ENCODE results near the gene MYH9.
"Not testable (repeated sequence)": the region's sequence is repeated elsewhere in the genome, so short reads cannot be mapped to it uniquely, and the experiment has no call there.

MYH9 gene

GRCh38 chr22:36425977-36426523 lies 38.3 kb upstream of the MYH9 start:
- no peak for FAIRE-seq

GRCh38 chr22:36424901-36425579 lies 37.3 kb upstream of the MYH9 start:
- FAIRE-seq (no peak), DNase-seq (ENCODE audit: insufficient read length, low spot score) (no peak)
- TF ChIP-seq CTCF (IDR thresholded peaks at IDR 0.05; ENCODE audit: insufficient read depth, missing control alignments), result no peak

More at GRCh38 chr22:36425977-36426523, 38.3 kb upstream of the MYH9 start:
- no peak for DNase-seq (ENCODE audit: insufficient read length, low spot score)
- no peak for TF ChIP-seq CTCF (IDR thresholded peaks at IDR 0.05; ENCODE audit: insufficient read depth, missing control alignments)

GRCh38 chr22:36424466-36424865 lies 36.7 kb upstream of the MYH9 start:
- not testable (repeated sequence) for FAIRE-seq; DNase-seq (ENCODE audit: insufficient read length, low spot score)

GRCh38 chr22:36423461-36424404 lies 36.0 kb upstream of the MYH9 start:
- TF ChIP-seq CTCF (IDR thresholded peaks at IDR 0.05; ENCODE audit: insufficient read depth, missing control alignments), result no peak
- FAIRE-seq (no peak), DNase-seq (ENCODE audit: insufficient read length, low spot score) (no peak)

GRCh38 chr22:36422287-36423014 lies 34.7 kb upstream of the MYH9 start:
- TF ChIP-seq CTCF (IDR thresholded peaks at IDR 0.05; ENCODE audit: insufficient read depth, missing control alignments), result no peak
- DNase-seq (ENCODE audit: insufficient read length, low spot score) (no peak), FAIRE-seq (no peak)

GRCh38 chr22:36419912-36420882 lies 32.4 kb upstream of the MYH9 start:
- DNase-seq (ENCODE audit: insufficient read length, low spot score), result no peak
- FAIRE-seq, result no peak
- no peak for TF ChIP-seq CTCF (IDR thresholded peaks at IDR 0.05; ENCODE audit: insufficient read depth, missing control alignments)
